Hepatocyte (in vitro differentiated cells): ENCODE measurements around the gene PRRC2C. TPM values are rescaled to one million over a fixed set of nuclear protein-coding genes. Genes with fewer than 3 reads are reported as not detected.

ENCODE experiments used
- DNase-seq: peaks from one replicate; pipeline ENCODE4 v3.0.0-alpha.2; 2016; ENCODE audit warnings: low spot score
- H2AFZ ChIP-seq: fragments of 200-600 bp; sonication (generic); 2 replicates; pipeline ENCODE4 v1.6.0; 2016; ENCODE audit warnings: antibody characterized with exemption, mild to moderate bottlenecking
- H3K27ac ChIP-seq: fragments of 200-600 bp; sonication (generic); 2 replicates; pipeline ENCODE4 v1.5.1; 2016; ENCODE audit warnings: mild to moderate bottlenecking
- H3K27me3 ChIP-seq: fragments of 200-600 bp; sonication (generic); 2 replicates; pipeline ENCODE4 v1.6.1; 2016
- H3K36me3 ChIP-seq: fragments of 200-600 bp; sonication (generic); replicated peaks from 2 replicates; pipeline ENCODE4 v1.5.1; 2016; ENCODE audit warnings: low read depth; ENCODE audit not compliant: insufficient read depth
- H3K4me1 ChIP-seq: fragments of 200-600 bp; sonication (generic); 2 replicates; pipeline ENCODE4 v1.5.1; 2016; ENCODE audit warnings: mild to moderate bottlenecking, moderate library complexity; ENCODE audit not compliant: insufficient read depth
- H3K4me2 ChIP-seq: fragments of 200-600 bp; sonication (generic); 2 replicates; pipeline ENCODE4 v1.6.0; 2016
- H3K4me3 ChIP-seq: fragments of 200-600 bp; sonication (generic); 2 replicates; pipeline ENCODE4 v1.5.1; 2016; ENCODE audit warnings: mild to moderate bottlenecking
- H3K79me2 ChIP-seq: fragments of 200-600 bp; sonication (generic); 2 replicates; pipeline ENCODE4 v1.6.0; 2017; ENCODE audit warnings: mild to moderate bottlenecking
- H3K9me2 ChIP-seq: fragments of 200-600 bp; sonication (generic); replicated peaks from 2 replicates; pipeline ENCODE4 v1.6.0; 2017; ENCODE audit warnings: mild to moderate bottlenecking; ENCODE audit not compliant: insufficient read depth
- H3K9me3 ChIP-seq: fragments of 200-600 bp; sonication (generic); 2 replicates; pipeline ENCODE4 v1.5.1; 2016; ENCODE audit warnings: low read depth, mild to moderate bottlenecking
- H4K20me1 ChIP-seq: fragments of 200-600 bp; sonication (generic); 2 replicates; pipeline ENCODE4 v1.6.0; 2016; ENCODE audit warnings: mild to moderate bottlenecking; ENCODE audit not compliant: insufficient read depth, poor library complexity, severe bottlenecking
- CTCF ChIP-seq: fragments of 200-600 bp; sonication (generic); IDR thresholded peaks from 2 replicates; pipeline ENCODE4 v1.5.1; 2016; ENCODE audit warnings: antibody characterized with exemption, mild to moderate bottlenecking; ENCODE audit not compliant: poor library complexity
- EZH2 ChIP-seq: fragments of 200-600 bp; sonication (generic); IDR thresholded peaks from 2 replicates; pipeline ENCODE4 v1.6.1; 2016; ENCODE audit warnings: antibody characterized with exemption, mild to moderate bottlenecking, borderline replicate concordance
- EZH2phosphoT487 ChIP-seq: fragments of 200-600 bp; sonication (generic); IDR thresholded peaks from one replicate; pipeline ENCODE4 v1.6.1; 2018; ENCODE audit warnings: antibody characterized with exemption, mild to moderate bottlenecking, low read depth, moderate library complexity; ENCODE audit not compliant: unreplicated experiment, severe bottlenecking
- WGBS: methylation state at CpG from one replicate; pipeline ENCODE4 v1.1.6; 2016; ENCODE audit warnings: low lambda C conversion rate; ENCODE audit errors: missing lambda C conversion rate; 5-methylcytosine and 5-hydroxymethylcytosine counted together
- polyA plus RNA-seq: library from polyadenylated mRNA; unstranded; fragments of >200 nt; fragmentation: Nextera tagmentation; extraction: Ambion mirVana; gene quantifications from 2 replicates; pipeline ENCODE4 v1.2.1, GENCODE V29; 2016
- small RNA-seq: library from RNA; depleted of rRNA; stranded (forward); fragments of <200 nt; gene quantifications from one replicate; pipeline ENCODE3, GENCODE V24; 2014
- total RNA-seq: library from RNA; depleted of rRNA; stranded (reverse); fragments of >200 nt; gene quantifications from 2 replicates; pipeline ENCODE4 v1.2.3, GENCODE V29; 2014

PRRC2C gene
- total and polyA plus RNA-seq, 2 experiments from 2014 or later, result 85.2 to 120 TPM

- Histone ChIP-seq H4K20me1 (no peaks in the 10 kb centered on the region), H3K27ac (no peak overlapping the region), H3K27me3 (no peaks in the 10 kb centered on the region), H3K79me2 (no peaks in the 10 kb centered on the region), H3K9me2 (no peaks in the 10 kb centered on the region), H3K4me3 (no peak overlapping the region), H3K9me3 (no peaks in the 10 kb centered on the region), H2AFZ (no peak overlapping the region), H3K36me3 (no peaks in the 10 kb centered on the region), H3K4me1 (peaks cover 4% of the 10 kb centered on the region), H3K4me2 (no peak overlapping the region)
- 48% methylated on average over 10 of the region's 10 CpGs for WGBS
- no peak for DNase-seq
- TF ChIP-seq EZH2, result no peak
- TF ChIP-seq EZH2phosphoT487, result no peak
- no peak for TF ChIP-seq CTCF
Measured at GRCh38 chr1:171641076-171641864, 155.9 kb downstream of the PRRC2C start.

- no peak for DNase-seq
- Histone ChIP-seq H4K20me1 (no peaks in the 10 kb centered on the region), H2AFZ (no peak overlapping the region), H3K27me3 (no peaks in the 10 kb centered on the region), H3K4me1 (peaks cover 4% of the 10 kb centered on the region), H3K36me3 (no peaks in the 10 kb centered on the region), H3K79me2 (no peaks in the 10 kb centered on the region), H3K4me2 (no peak overlapping the region), H3K4me3 (no peak overlapping the region), H3K9me3 (no peaks in the 10 kb centered on the region), H3K9me2 (no peaks in the 10 kb centered on the region), H3K27ac (no peak overlapping the region)
- no peak for TF ChIP-seq EZH2phosphoT487
- no peak for TF ChIP-seq EZH2
- no peak for TF ChIP-seq CTCF
- WGBS, result 96% methylated on average over 4 of the region's 4 CpGs
Measured at GRCh38 chr1:171642197-171642596, 156.9 kb downstream of the PRRC2C start.

Small RNA genes lying within 50 kb of the gene (small RNA-seq; reads per million reads assigned to genes)
- not detected for gene CYCSP53

Other genes starting within 250 kb of the PRRC2C start
- gene FMO1, start 237.0 kb upstream of the PRRC2C start, total RNA-seq, result 71.2 and 79.6 TPM in 2 replicates
- gene FMO1, start 237.0 kb upstream of the PRRC2C start, polyA plus RNA-seq, result 49.4 and 51.2 TPM in 2 replicates
- 20.5 and 31.4 TPM in 2 replicates for gene FMO4, start 171.3 kb upstream of the PRRC2C start, total RNA-seq
- 10.3 and 12.6 TPM in 2 replicates for gene FMO4, start 171.3 kb upstream of the PRRC2C start, polyA plus RNA-seq
- not detected in 2 replicates for gene MYOCOS, start 136.7 kb downstream of the PRRC2C start, total RNA-seq
- not detected in 2 replicates for gene MYOCOS, start 136.7 kb downstream of the PRRC2C start, polyA plus RNA-seq
- not detected in 2 replicates for gene MYOC, start 167.2 kb downstream of the PRRC2C start, total RNA-seq
- not detected in 2 replicates for gene MYOC, start 167.2 kb downstream of the PRRC2C start, polyA plus RNA-seq